DOHH2 (cell line): ENCODE results near the gene CCDC137.
"Not testable (repeated sequence)": the region's sequence is repeated elsewhere in the genome, so short reads cannot be mapped to it uniquely, and the experiment has no call there.

ENCODE experiments used
- H3F3A ChIP-seq: fragments of 200-600 bp; sonication (generic), shearing (Covaris generic); 2 replicates; pipeline ENCODE4 v1.6.0; 2016; ENCODE audit warnings: antibody characterized with exemption, mild to moderate bottlenecking; ENCODE audit not compliant: control insufficient read depth, insufficient read depth
- H3K27ac ChIP-seq: fragments of 200-600 bp; sonication (generic); 2 replicates; pipeline ENCODE4 v1.5.1; 2014; ENCODE audit warnings: low read depth, mild to moderate bottlenecking, low read length, moderate library complexity
- H3K27me3 ChIP-seq: fragments of 200-600 bp; sonication (generic); 2 replicates; pipeline ENCODE4 v1.6.1; 2014; ENCODE audit warnings: mild to moderate bottlenecking, low read length, mixed read lengths; ENCODE audit not compliant: control insufficient read depth
- H3K36me3 ChIP-seq: fragments of 200-600 bp; sonication (generic); 2 replicates; pipeline ENCODE4 v1.6.1; 2014; ENCODE audit warnings: mild to moderate bottlenecking, low read length, moderate library complexity, mixed read lengths; ENCODE audit not compliant: control insufficient read depth
- H3K4me1 ChIP-seq: fragments of 200-600 bp; sonication (generic); 2 replicates; pipeline ENCODE4 v1.6.1; 2014; ENCODE audit warnings: mild to moderate bottlenecking, low read length, mixed read lengths; ENCODE audit not compliant: control insufficient read depth
- H3K4me2 ChIP-seq: fragments of 200-600 bp; sonication (generic); 2 replicates; pipeline ENCODE4 v1.6.0; 2014; ENCODE audit warnings: mild to moderate bottlenecking, low read length, moderate library complexity
- H3K4me3 ChIP-seq: fragments of 200-600 bp; sonication (generic); 2 replicates; pipeline ENCODE4 v1.5.1; 2014; ENCODE audit warnings: mild to moderate bottlenecking, low read length, mixed read lengths
- H3K79me2 ChIP-seq: fragments of 200-600 bp; sonication (generic); 2 replicates; pipeline ENCODE4 v1.6.1; 2014; ENCODE audit warnings: mild to moderate bottlenecking, low read length, mixed read lengths; ENCODE audit not compliant: control insufficient read depth
- H3K9me2 ChIP-seq: fragments of 200-600 bp; sonication (generic); replicated peaks from 2 replicates; pipeline ENCODE4 v1.6.1; 2014; ENCODE audit warnings: mild to moderate bottlenecking, low read length, mixed read lengths; ENCODE audit not compliant: control insufficient read depth
- H3K9me3 ChIP-seq: fragments of 200-600 bp; sonication (generic); 2 replicates; pipeline ENCODE4 v1.6.1; 2014; ENCODE audit warnings: antibody characterized with exemption, low read length, mixed read lengths; ENCODE audit not compliant: control insufficient read depth, insufficient read depth
- H4K20me1 ChIP-seq: fragments of 200-600 bp; sonication (generic); 2 replicates; pipeline ENCODE4 v1.6.0; 2014; ENCODE audit warnings: low read depth, mild to moderate bottlenecking, antibody characterized with exemption, low read length, moderate library complexity; ENCODE audit not compliant: control insufficient read depth, insufficient read depth
- CTCF ChIP-seq: fragments of 200-600 bp; sonication (generic); IDR thresholded peaks from one replicate; pipeline ENCODE4 v1.5.1; 2014; ENCODE audit warnings: antibody characterized with exemption, mild to moderate bottlenecking, low read depth, low read length; ENCODE audit not compliant: poor library complexity, severe bottlenecking
- EZH2phosphoT487 ChIP-seq: fragments of 200-600 bp; sonication (generic); IDR thresholded peaks from 2 replicates; pipeline ENCODE4 v1.6.1; 2017; ENCODE audit warnings: borderline replicate concordance, mild to moderate bottlenecking, antibody characterized with exemption, low read length, moderate library complexity, mixed read lengths

Gene CCDC137

GRCh38 chr17:81666342-81667191, at the start of gene CCDC137, which contains the start of gene OXLD1:
Gene CCDC137 (plus strand): TSS chr17:81666737. CDS start chr17:81666767, 30 bp downstream.
Gene OXLD1 (minus strand): TSS chr17:81666605. CDS start chr17:81666577, 28 bp downstream.
- no peak for TF ChIP-seq EZH2phosphoT487
- no peak for TF ChIP-seq CTCF
- Histone ChIP-seq H3K27me3 (no peaks in the 10 kb centered on the region), H3K79me2 (peaks cover 63% of the 10 kb centered on the region), H3K27ac (peak within 1 kb of the TSS; percentile 79), H3K4me3 (peak within 1 kb of the TSS; percentile 97), H4K20me1 (no peaks in the 10 kb centered on the region), H3F3A (peaks cover 10% of the 10 kb centered on the region), H3K9me2 (no peaks in the 10 kb centered on the region), H3K4me1 (peaks cover 25% of the 10 kb centered on the region), H3K36me3 (peaks cover 70% of the 10 kb centered on the region), H3K9me3 (no peaks in the 10 kb centered on the region), H3K4me2 (peak within 1 kb of the TSS; percentile 100)

DNA sequence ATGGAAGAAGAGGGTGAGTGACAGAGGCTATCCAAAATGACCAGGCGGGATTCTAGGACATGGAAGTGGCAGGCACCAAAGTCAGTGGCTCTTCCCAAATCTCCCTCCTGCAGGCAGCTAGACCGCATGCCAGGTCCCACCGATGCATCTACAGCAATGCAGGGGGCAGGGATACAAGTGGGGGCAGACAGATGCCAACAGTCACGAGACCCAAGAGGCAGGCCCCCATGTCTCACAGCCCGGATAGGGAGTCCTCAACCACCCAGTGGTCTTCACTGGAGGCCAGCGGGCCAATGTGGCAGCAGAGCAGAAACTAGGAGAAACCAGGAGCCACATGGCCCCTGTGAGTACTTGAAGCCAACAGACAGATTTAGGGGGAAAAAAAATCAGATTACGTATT, 49.7 kb upstream of the CCDC137 start:
- Histone ChIP-seq H4K20me1 (no peaks in the 10 kb centered on the region), H3K79me2 (peaks cover 69% of the 10 kb centered on the region), H3K4me3 (no peak overlapping the region)

GRCh38 chr17:81618307-81618706, 48.2 kb upstream of the CCDC137 start:
- not testable (repeated sequence) for H3F3A ChIP-seq, H3K4me1 ChIP-seq, H3K27me3 ChIP-seq, H3K27ac ChIP-seq, H4K20me1 ChIP-seq, H3K9me2 ChIP-seq, H3K4me3 ChIP-seq, H3K4me2 ChIP-seq, H3K9me3 ChIP-seq
- H3K36me3 ChIP-seq: peaks cover 69% of the 10 kb centered on the region
- peaks cover 59% of the 10 kb centered on the region for H3K79me2 ChIP-seq

More for the DNA sequence above, 49.7 kb upstream of the CCDC137 start:
- Histone ChIP-seq H3K4me2 (no peak overlapping the region), H3K9me2 (no peaks in the 10 kb centered on the region), H3K36me3 (peaks cover 70% of the 10 kb centered on the region), H3F3A (no peaks in the 10 kb centered on the region), H3K4me1 (no peaks in the 10 kb centered on the region), H3K27ac (no peak overlapping the region), H3K27me3 (no peaks in the 10 kb centered on the region), H3K9me3 (no peaks in the 10 kb centered on the region)
- no peak for TF ChIP-seq CTCF
- TF ChIP-seq EZH2phosphoT487: no peak

- Histone ChIP-seq H3K36me3 (peaks cover 72% of the 10 kb centered on the region), H3K27me3 (no peaks in the 10 kb centered on the region), H3K79me2 (peaks cover 44% of the 10 kb centered on the region), H3K9me3 (no peaks in the 10 kb centered on the region), H4K20me1 (no peaks in the 10 kb centered on the region), H3F3A (no peaks in the 10 kb centered on the region), H3K9me2 (no peaks in the 10 kb centered on the region), H3K4me3 (no peak overlapping the region), H3K27ac (no peak overlapping the region), H3K4me2 (no peak overlapping the region), H3K4me1 (no peaks in the 10 kb centered on the region)
- TF ChIP-seq EZH2phosphoT487 (no peak), CTCF (no peak)
Measured at GRCh38 chr17:81621494-81622130, 44.9 kb upstream of the CCDC137 start.
